Measurements from ENCODE around the gene HSPA1A.
"Not testable (repeated sequence)": the region's sequence is repeated elsewhere in the genome, so short reads cannot be mapped to it uniquely, and the experiment has no call there.

DNA sequence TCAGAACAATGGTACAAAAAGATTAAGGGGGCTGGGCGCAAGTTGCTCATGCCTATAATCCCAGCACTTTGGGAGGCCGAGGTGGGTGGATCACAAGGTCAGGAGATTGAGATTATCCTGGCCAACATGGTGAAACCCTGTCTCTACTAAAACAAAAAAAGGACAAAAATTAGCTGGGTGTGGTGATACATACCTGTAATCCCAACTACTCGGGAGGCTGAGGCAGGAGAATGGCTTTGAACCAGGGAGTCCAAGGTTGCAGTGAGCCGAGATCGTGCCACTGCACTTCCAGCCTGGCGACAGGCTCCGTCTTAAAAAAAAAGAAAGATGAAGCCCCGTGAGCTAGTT is 24.4 kb downstream of the HSPA1A start:
- not testable (repeated sequence) for TF ChIP-seq ZBTB21 (tag by site-specific recombination; IDR thresholded peaks at IDR 0.05); KLF10 (tag by site-specific recombination; IDR thresholded peaks at IDR 0.05); ZNF510 (tag by site-specific recombination; IDR thresholded peaks at IDR 0.05; ENCODE audit: insufficient replicate concordance); BCL11B (tag by site-specific recombination; IDR thresholded peaks at IDR 0.05; ENCODE audit: low read depth); ZNF571 (tag by site-specific recombination; IDR thresholded peaks at IDR 0.05)

All from HEK293 (cell line).